HG02678 (cell line): ENCODE data around the gene SLC31A2.
"Not testable (repeated sequence)": the region's sequence is repeated elsewhere in the genome, so short reads cannot be mapped to it uniquely, and the experiment has no call there.

Source experiments
- ATAC-seq: cut with Tn5 transposase; IDR thresholded peaks from one replicate; pipeline ENCODE4 v1.9.1; 2021; ENCODE audit warnings: mild to moderate bottlenecking, moderate library complexity; ENCODE audit not compliant: unreplicated experiment

SLC31A2 gene

GRCh38 chr9:113149561-113149960, 1.2 kb upstream of the SLC31A2 start:
- not testable (repeated sequence) for ATAC-seq

GRCh38 chr9:113151696-113152630, 1.2 kb downstream of the SLC31A2 start:
- no peak for ATAC-seq

GRCh38 chr9:113152699-113153098, 1.9 kb downstream of the SLC31A2 start:
- no peak for ATAC-seq

GRCh38 chr9:113153599-113153998, 2.8 kb downstream of the SLC31A2 start:
- ATAC-seq = no peak

- ATAC-seq = no peak
These were observed 3.7 kb downstream of the SLC31A2 start for GRCh38 chr9:113154471-113154870.

- no peak for ATAC-seq
These were observed 4.1 kb downstream of the SLC31A2 start for GRCh38 chr9:113154946-113155345.

- ATAC-seq = no peak
These were observed 5.2 kb downstream of the SLC31A2 start for GRCh38 chr9:113155911-113156588.

- ATAC-seq = no peak
These were observed 6.1 kb downstream of the SLC31A2 start for GRCh38 chr9:113156880-113157279.

- ATAC-seq = no peak
These were observed 7.6 kb downstream of the SLC31A2 start for GRCh38 chr9:113158446-113158845.

GRCh38 chr9:113160571-113160970, 9.8 kb downstream of the SLC31A2 start:
- no peak for ATAC-seq

GRCh38 chr9:113163001-113163400, 12.2 kb downstream of the SLC31A2 start:
- no peak for ATAC-seq

GRCh38 chr9:113164536-113165300, 13.9 kb downstream of the SLC31A2 start:
- ATAC-seq = no peak

GRCh38 chr9:113166039-113166438, 15.2 kb downstream of the SLC31A2 start:
- no peak for ATAC-seq

GRCh38 chr9:113168809-113169208, 18.0 kb downstream of the SLC31A2 start:
- no peak for ATAC-seq

- ATAC-seq = no peak
These were observed 22.5 kb downstream of the SLC31A2 start for GRCh38 chr9:113173341-113173740.

- ATAC-seq = no peak
These were observed 26.0 kb downstream of the SLC31A2 start for GRCh38 chr9:113176803-113177202.

- ATAC-seq = no peak
These were observed 26.4 kb downstream of the SLC31A2 start for GRCh38 chr9:113177251-113177650.

GRCh38 chr9:113178087-113178486, 27.3 kb downstream of the SLC31A2 start:
- ATAC-seq = no peak

GRCh38 chr9:113179839-113180238, 29.0 kb downstream of the SLC31A2 start:
- no peak for ATAC-seq

GRCh38 chr9:113181165-113181564, 30.4 kb downstream of the SLC31A2 start:
- no peak for ATAC-seq

- no peak for ATAC-seq
These were observed 33.2 kb downstream of the SLC31A2 start for GRCh38 chr9:113183956-113184488.
